Fibroblast of lung (primary cell): ENCODE data around the gene OLIG1.

Experiments used
- CTCF ChIP-seq, 2 donors: IDR thresholded peaks in 1 of 2; conservative IDR thresholded peaks in 1 of 2; 1 replicate in 1 of 2; 2 replicates in 1 of 2; pipeline ENCODE4 v1.5.1; 2011 to 2012; ENCODE audit warnings: low read length in 2 of 2, control low read depth in 1 of 2, inconsistent platforms in 1 of 2, low read depth in 1 of 2, mild to moderate bottlenecking in 1 of 2
- EZH2 ChIP-seq: IDR thresholded peaks from 2 replicates; pipeline ENCODE4 v1.5.1; 2012; ENCODE audit warnings: low read length, control low read depth, mild to moderate bottlenecking; ENCODE audit errors: missing control alignments

GRCh38 chr21:33029975-33030461 is 39.9 kb upstream of the OLIG1 start:
- TF ChIP-seq CTCF (conservative IDR thresholded peaks at IDR 0.05 in 1 of 2, IDR thresholded peaks at IDR 0.05 in 1 of 2; ENCODE audit: low read depth in 1 of 2, low read length in 2 of 2) (no peak), EZH2 (no peak)
